NCI-H69 (cell line): ENCODE measurements around the gene GLDN.

Source experiments
- DNase-seq: peaks from one replicate; lab custom pipeline; 2025; lab: John Stamatoyannopoulos, UW

The GLDN gene

DNA sequence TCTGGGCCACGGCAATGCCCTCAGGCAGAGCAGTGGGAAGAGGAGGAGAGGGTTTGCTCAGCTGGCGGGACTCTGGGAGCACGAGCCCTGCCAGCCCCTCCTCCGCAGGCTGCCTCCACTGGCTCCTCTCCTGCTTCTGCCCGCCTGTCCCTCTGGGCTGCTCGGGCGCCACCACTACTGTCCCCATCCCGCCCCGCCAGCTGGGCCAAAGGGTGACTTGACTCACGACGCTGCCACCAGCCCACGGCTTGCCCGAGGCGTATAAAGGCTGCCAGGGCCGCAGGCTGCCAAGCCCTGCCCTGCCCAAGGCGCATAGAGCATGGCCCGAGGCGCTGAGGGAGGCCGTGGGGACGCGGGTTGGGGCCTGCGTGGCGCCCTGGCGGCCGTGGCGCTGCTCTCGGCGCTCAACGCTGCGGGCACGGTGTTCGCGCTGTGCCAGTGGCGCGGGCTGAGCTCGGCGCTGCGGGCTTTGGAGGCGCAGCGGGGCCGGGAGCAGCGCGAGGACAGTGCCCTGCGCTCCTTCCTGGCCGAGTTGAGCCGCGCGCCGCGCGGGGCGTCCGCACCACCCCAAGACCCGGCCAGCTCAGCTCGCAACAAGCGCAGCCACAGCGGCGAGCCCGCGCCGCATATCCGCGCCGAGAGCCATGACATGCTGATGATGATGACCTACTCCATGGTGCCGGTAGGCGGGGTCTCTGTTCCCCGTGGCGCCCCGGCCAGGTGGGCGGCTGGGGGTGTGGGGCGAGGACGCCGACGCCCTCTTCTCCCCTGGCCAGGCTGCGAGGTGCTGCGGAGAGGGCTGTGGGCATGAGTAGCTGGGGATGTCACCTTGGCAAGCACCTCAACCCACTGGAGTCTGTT is at the start of gene GLDN:
GLDN (plus strand) TSS at position 290 of the 861 bp plus-strand sequence; CDS start at position 320, 30 bp downstream.
- DNase-seq = peak; percentile 90

- DNase-seq = peak; percentile 87
Observed at GRCh38 chr15:51298620-51299019, 42.8 kb upstream of the GLDN start.

- DNase-seq = peak; percentile 95
Observed at GRCh38 chr15:51299187-51300015, 42.1 kb upstream of the GLDN start.

- DNase-seq = no peak
Observed at GRCh38 chr15:51302480-51302879, 39.0 kb upstream of the GLDN start.

GRCh38 chr15:51303462-51303980 is 37.9 kb upstream of the GLDN start:
- peak; percentile 73 for DNase-seq

DNA sequence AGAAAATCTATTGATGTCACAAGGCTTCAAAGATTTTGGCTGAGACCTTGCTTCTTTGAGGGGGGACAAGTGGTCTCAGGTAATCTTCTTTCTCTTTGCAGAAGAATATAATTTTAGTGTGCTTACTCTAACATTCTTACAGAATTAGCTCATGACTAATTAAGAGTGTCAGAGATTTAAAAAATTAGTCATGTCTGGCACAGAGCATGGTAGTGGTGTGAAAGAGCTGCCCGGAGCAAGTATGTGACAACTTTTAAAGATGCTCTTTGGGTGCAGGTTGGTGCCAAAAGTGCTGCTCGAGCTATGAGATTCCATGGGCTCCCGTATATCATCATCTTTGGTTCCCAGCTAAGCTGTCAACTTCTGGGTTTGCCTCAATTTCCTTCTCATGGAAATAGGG is 34.1 kb upstream of the GLDN start:
- no peak for DNase-seq

DNA sequence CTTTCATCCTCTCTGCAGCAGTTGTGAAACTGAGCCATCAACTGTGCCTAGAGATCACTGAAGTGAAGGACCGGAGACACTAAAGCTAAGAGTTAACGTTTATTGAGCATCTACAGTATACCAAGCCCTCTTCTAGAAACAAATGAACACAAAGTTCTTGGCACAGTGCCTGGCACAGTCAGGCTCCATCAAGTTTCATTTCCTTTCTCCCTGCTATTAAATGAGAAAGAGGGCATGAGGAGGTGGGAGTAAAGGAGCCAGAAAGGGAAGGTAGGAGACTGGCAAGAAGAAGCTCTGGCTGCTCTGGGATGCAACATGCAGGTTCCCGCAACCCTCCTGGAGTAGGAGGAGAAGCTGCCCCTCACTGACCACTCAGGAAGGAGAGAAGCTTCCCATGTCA is 33.6 kb upstream of the GLDN start:
- DNase-seq = peak; percentile 69

DNA sequence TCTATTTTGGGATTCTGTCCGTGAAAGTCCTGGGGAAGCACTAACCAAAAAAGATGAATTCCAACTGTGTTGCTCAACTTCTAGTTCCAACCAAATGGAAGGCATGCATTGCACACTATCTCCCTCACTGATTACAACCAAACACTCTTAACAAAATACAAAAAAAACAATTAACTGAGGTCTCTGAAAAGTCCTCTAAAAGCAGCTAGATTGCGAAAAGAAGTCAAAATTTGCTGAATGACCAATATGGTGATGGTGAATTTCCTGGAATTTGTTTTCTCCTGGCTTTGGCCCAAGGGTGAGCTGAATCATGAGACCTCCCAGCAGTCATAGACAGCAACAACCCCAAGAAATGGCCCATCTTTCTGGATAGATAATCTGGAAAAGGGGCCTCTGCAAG is 31.4 kb upstream of the GLDN start:
- no peak for DNase-seq

GRCh38 chr15:51311510-51311909 is 29.9 kb upstream of the GLDN start:
- peak; percentile 61 for DNase-seq

- DNase-seq = peak; percentile 91
Observed at GRCh38 chr15:51312166-51313073, 29.0 kb upstream of the GLDN start.

- DNase-seq = peak; percentile 84
Observed at GRCh38 chr15:51313074-51313393, 28.4 kb upstream of the GLDN start.

DNA sequence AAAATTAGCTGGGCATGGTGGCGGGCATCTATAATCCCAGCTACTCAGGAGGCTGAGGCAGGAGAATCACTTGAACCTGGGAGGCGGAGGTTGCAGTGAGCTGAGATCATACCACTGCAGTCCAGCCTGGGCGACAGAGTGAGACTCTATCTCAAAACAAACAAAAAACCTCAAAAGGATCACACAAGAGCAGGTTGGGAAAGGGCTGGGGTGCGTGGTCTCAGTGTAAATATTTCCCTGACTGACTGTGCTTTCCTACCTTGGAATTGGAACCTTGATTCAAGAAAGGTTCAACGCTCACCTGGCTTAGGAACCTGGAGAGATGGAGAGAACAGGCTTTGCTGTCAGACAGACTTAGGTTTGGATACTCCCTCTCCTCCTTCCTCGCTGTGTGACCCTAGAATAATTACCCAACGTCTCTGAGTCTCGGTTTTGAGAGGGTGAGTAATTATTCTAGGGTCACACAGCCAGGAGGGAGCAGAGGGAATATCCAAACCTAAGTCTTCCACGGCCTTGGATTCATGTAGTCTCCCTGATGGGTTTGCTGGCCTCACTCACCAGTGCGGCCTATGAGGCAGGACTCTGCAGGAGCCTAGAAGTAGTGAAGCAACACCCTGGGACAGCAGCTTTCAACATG is 27.7 kb upstream of the GLDN start:
- no peak for DNase-seq

DNA sequence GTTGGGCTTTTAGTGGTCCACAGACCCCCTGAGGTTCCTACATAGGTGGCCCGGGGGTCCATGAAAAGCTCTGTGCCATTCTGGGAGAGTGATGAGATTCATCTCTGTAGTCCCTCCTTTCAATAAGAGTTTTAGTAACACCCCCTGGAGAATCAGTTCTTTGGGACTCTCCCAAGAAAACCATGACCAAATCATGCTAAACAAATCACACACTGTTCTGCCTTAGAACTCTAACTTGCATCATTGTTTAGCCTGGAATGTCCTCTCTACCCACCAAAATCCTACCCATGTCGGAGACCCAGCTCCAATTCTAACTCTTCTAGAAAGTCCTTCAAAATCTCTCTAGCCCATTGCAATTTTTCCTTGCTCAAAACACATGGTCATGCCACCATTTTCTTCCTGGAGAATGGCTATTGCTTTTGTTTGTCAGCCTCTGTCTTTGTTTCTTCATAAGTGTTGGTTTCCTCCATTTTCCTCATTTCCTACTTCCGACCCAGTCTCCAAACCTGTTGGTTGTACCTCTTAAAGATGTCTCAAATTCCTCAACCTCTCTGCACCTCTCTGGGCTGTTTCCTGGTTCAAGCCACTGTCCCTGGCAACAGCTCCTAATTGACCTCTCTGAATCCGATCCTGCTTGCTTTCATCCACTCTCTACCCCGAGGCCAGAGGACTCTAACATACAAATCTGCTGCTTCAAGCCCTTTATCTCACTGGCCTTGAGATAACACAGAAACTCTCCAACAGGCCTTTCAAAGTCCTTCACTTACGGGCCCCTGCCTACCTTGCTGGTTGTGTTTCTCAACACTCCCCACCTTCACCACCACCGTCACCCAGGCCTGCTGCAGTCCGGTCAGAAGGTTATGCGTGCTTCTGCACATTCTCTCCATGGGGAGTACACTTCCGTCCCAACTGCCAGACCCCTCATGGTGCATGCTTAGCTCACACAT is 26.8 kb upstream of the GLDN start:
- DNase-seq = no peak

GRCh38 chr15:51315726-51316125 is 25.7 kb upstream of the GLDN start:
- peak; percentile 41 for DNase-seq

- no peak for DNase-seq
Observed at GRCh38 chr15:51316636-51317035, 24.8 kb upstream of the GLDN start.

DNA sequence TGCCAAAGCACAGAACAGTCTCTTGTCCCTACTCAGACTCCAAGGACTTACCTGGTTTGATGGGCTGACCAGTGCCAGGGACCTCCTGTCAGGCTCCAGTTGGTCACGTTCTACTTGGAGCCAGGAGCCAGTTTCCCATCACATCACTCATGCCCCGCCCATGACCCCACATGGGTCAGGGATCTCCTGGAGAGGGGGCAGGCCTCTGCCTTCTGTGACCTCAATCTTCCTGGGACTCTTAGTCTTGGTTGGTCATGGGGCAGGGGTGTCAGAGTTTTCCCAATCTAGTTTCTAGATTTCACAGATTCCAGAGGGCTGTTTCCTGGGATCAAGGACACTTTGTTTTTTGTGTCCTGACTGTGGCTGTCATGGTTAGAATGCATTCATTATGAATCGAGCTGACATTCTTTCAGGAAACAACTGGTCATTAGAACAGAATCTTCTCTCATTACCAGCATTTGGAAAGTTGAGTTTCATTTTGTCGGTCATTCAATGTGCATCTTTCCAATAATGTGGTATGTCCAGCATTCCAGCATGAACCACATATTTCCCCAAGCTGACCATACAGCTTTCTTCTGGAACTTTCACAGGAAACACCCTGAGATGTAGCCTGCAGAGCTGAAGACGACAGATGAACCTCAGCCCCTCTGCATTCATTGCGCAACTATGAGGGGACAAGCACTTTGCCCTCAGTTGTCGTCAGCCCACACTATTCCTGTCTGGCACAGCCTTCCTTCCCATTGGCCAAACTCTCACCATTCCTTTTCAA is 22.9 kb upstream of the GLDN start:
- no peak for DNase-seq

DNA sequence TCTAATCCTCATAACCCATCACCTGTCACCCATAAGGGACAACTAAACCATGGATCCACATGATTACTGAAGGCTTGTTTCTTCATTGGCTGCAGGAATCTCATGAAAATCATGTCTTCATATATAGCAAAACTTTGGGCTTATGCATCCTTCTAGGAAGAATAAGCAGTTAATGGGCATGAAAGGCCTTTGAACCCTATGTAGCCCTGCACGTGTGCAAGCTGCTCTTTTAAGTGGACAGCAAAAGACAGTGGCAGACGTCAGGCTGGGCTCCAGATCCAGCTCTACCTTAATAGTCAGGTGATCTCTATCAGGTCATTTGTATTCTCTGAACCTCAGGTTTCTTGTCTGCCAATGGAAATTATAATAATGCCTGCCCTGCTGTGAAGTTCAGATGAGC is 21.9 kb upstream of the GLDN start:
- no peak for DNase-seq

DNA sequence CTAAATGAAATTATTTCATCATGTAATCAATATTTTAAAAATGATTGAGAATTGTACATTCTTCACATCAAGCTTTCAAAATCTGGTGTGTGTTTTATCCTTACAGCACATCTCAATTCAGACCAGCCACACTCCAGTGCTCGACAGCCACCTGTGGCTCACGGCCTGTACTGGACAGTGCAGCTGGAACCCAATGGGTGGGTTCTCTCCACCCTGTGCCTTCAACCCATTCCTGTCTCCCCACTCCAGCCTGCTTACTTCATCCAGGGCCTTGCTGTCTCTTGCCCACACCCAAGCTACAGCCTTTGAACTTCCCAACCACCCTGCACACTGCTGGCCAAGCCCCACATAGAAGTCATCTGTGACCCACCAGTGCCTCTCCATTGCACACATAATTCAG is 20.6 kb upstream of the GLDN start:
- DNase-seq = no peak

DNA sequence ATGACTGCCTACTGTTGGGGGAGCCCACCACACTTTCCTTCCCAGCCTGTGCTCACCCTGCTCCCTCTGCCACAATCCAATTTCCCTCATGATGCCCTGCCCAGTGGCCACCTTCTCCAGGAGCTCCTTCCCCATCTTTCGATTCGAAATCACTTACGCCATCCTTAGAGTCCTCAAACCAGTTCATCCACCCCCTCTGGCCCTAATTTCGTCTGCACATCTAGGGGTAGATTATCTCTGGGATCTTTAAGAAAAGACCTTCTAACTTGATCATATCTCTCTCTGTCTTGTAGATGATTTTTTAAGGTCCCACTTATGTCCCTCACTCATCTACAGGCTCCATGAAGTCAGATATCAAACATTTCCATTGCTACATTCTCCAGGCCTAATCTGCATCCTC is 20.1 kb upstream of the GLDN start:
- DNase-seq = no peak
